GM12878 (cell line): ENCODE data around the gene SYNGAP1. TPM values are rescaled to one million over a fixed set of nuclear protein-coding genes. Genes with fewer than 3 reads are reported as not detected.
A peak's percentile ranks its signal among the peaks of the same experiment; 100 is the strongest.

ENCODE experiments used
- CEBPZ ChIP-seq: fragments of 150-350 bp; IDR thresholded peaks from 2 replicates; pipeline ENCODE4 v1.6.1; 2016; ENCODE audit warnings: low read depth, low read length
- CHD1 ChIP-seq: IDR thresholded peaks from 2 replicates; pipeline ENCODE4 v1.6.1; 2012; ENCODE audit warnings: low read depth, low read length, improper control_type of control experiment
- EED ChIP-seq: sonication (generic); IDR thresholded peaks from 2 replicates; pipeline ENCODE4 v1.6.1; 2016; ENCODE audit warnings: antibody characterized with exemption, low read depth
- FOXK2 ChIP-seq: fragments of 450-650 bp; IDR thresholded peaks from 2 replicates; pipeline ENCODE4 v1.6.1; 2017; ENCODE audit warnings: mild to moderate bottlenecking, moderate library complexity
- GABPA ChIP-seq: IDR thresholded peaks from 2 replicates; pipeline ENCODE4 v1.6.1; 2014; ENCODE audit warnings: antibody characterized with exemption, low read depth, mild to moderate bottlenecking, inconsistent platforms
- GATAD2B ChIP-seq: fragments of 450-650 bp; conservative IDR thresholded peaks from 2 replicates; pipeline ENCODE4 v1.6.1; 2017; ENCODE audit warnings: low read depth, mild to moderate bottlenecking, moderate library complexity
- HDAC2 ChIP-seq: fragments of 200-600 bp; sonication (generic); IDR thresholded peaks from 2 replicates; pipeline ENCODE4 v1.6.1; 2017
- HDAC6 ChIP-seq: fragments of 200-600 bp; sonication (generic); IDR thresholded peaks from one replicate; pipeline ENCODE4 v1.8.0; 2017; ENCODE audit warnings: antibody characterized with exemption; ENCODE audit not compliant: unreplicated experiment
- KDM1A ChIP-seq: fragments of 200-600 bp; sonication (generic); IDR thresholded peaks from 2 replicates; pipeline ENCODE4 v1.6.1; 2016; ENCODE audit warnings: borderline replicate concordance
- MTA2 ChIP-seq: fragments of 450-650 bp; IDR thresholded peaks from 2 replicates; pipeline ENCODE4 v1.6.1; 2016; ENCODE audit warnings: low read depth, mild to moderate bottlenecking, moderate library complexity
- MYB ChIP-seq: fragments of 150-350 bp; IDR thresholded peaks from 2 replicates; pipeline ENCODE4 v1.6.1; 2014; ENCODE audit warnings: mild to moderate bottlenecking, low read depth, low read length, borderline replicate concordance
- MYC ChIP-seq: IDR thresholded peaks from 2 replicates; pipeline ENCODE4 v1.6.1; 2011; ENCODE audit warnings: mild to moderate bottlenecking, low read length, moderate library complexity, inconsistent platforms; ENCODE audit not compliant: insufficient read depth, insufficient replicate concordance, insufficient read length, severe bottlenecking
- NR2F1 ChIP-seq: fragments of 450-650 bp; conservative IDR thresholded peaks from 2 replicates; pipeline ENCODE4 v1.6.1; 2017; ENCODE audit warnings: mild to moderate bottlenecking
- SIX5 ChIP-seq: IDR thresholded peaks from 2 replicates; pipeline ENCODE4 v1.6.1; 2011; ENCODE audit warnings: mild to moderate bottlenecking, low read depth, low read length, moderate library complexity; ENCODE audit not compliant: severe bottlenecking
- SMARCA5 ChIP-seq: fragments of 450-650 bp; IDR thresholded peaks from 2 replicates; pipeline ENCODE4 v1.6.1; 2017; ENCODE audit warnings: mild to moderate bottlenecking
- SUPT20H ChIP-seq: IDR thresholded peaks from 2 replicates; pipeline ENCODE4 v1.6.1; 2011; ENCODE audit warnings: low read depth, mild to moderate bottlenecking, low read length, moderate library complexity, borderline replicate concordance; ENCODE audit not compliant: control insufficient read depth
- SUZ12 ChIP-seq: fragments of 200-600 bp; sonication (generic); IDR thresholded peaks from one replicate; pipeline ENCODE4 v1.6.1; 2018; ENCODE audit warnings: antibody characterized with exemption, mild to moderate bottlenecking; ENCODE audit not compliant: unreplicated experiment
- TCF12 ChIP-seq: IDR thresholded peaks from 2 replicates; pipeline ENCODE4 v1.6.1; 2011; ENCODE audit warnings: low read depth, mild to moderate bottlenecking, low read length
- ZNF622 ChIP-seq: fragments of 450-650 bp; IDR thresholded peaks from 2 replicates; pipeline ENCODE4 v1.6.1; 2017; ENCODE audit warnings: mild to moderate bottlenecking, inconsistent platforms
- ZZZ3 ChIP-seq: IDR thresholded peaks from 2 replicates; pipeline ENCODE4 v1.6.1; 2011; ENCODE audit warnings: low read depth; ENCODE audit not compliant: control insufficient read depth, insufficient read length
- polyA plus RNA-seq, 11 experiments: library from polyadenylated mRNA; depleted of rRNA in 4 of 11; unstranded in 6 of 11; stranded (reverse) in 5 of 11; fragments of >200 nt; fragmentation: Nextera tagmentation in 4 of 11; fragmentation: Illumina TruSeq in 1 of 11; extraction: Ambion mirVana in 4 of 11; extraction: Trizol in 1 of 11; gene quantifications; 1 replicate in 1 of 11; 2 replicates in 10 of 11; pipeline versions ENCODE4 v1.2.1 to v1.2.3, GENCODE V29; 2011 to 2016; ENCODE audit warnings: inconsistent platforms in 2 of 11, missing spikeins in 2 of 11, low read depth in 1 of 11
- total RNA-seq, 4 experiments: library from RNA; depleted of rRNA in 3 of 4; stranded (reverse); fragments of >200 nt in 3 of 4; fragmentation: Illumina TruSeq in 1 of 4; extraction: Trizol in 1 of 4; gene quantifications; 2 replicates each; pipeline versions ENCODE4 v1.2.1 to v1.2.3, GENCODE V29; 2013 to 2021
- TF ChIP-seq, protein P1 (sequence below): IDR thresholded peaks from 2 replicates; pipeline ENCODE4 v1.6.1; 2011; ENCODE audit warnings: low read depth, mild to moderate bottlenecking, low read length, moderate library complexity, borderline replicate concordance; ENCODE audit errors: extremely low read depth
- TF ChIP-seq, protein P2 (sequence below): IDR thresholded peaks from 2 replicates; pipeline ENCODE4 v1.6.1; 2011; ENCODE audit warnings: mild to moderate bottlenecking, low read depth, low read length, moderate library complexity; ENCODE audit not compliant: insufficient replicate concordance
- TF ChIP-seq, protein P3 (sequence below): fragments of 450-650 bp; formaldehyde crosslinking; IDR thresholded peaks from 2 replicates; pipeline ENCODE4 v1.4.0; 2022; ENCODE audit warnings: mild to moderate bottlenecking, moderate library complexity

Gene SYNGAP1
- total and polyA plus RNA-seq, 10 of the 15 experiments (the other 5 are each of a cell fraction or from before 2014, with no cell fraction given) = 0.05 to 9.2 (median 1.2) TPM

GRCh38 chr6:33417903-33418689, 1.8 kb upstream of the SYNGAP1 start, which contains the start of gene CUTA (continued):
- no peak for TF ChIP-seq CEBPZ
- no peak for TF ChIP-seq CHD1
- TF ChIP-seq MYC = peak; percentile 13
- no peak; the same call in 1 of the 2 replicates for TF ChIP-seq SMARCA5
- peak; percentile 56 for TF ChIP-seq SIX5
- TF ChIP-seq NR2F1 = peak; percentile 6; the same call in 1 of the 2 replicates
- TF ChIP-seq MYB = no peak
- TF ChIP-seq HDAC6 = no peak
- no peak for TF ChIP-seq ZNF622
- 0 out of 2 replicates have a peak, but pooled peaks have one; percentile 29 for TF ChIP-seq HDAC2
- no peak for TF ChIP-seq EED
- TF ChIP-seq FOXK2 = peak; percentile 79
- TF ChIP-seq MTA2 = no peak; the same call in 1 of the 2 replicates
- no peak for TF ChIP-seq GABPA
- TF ChIP-seq KDM1A = no peak
- no peak for TF ChIP-seq SUZ12
- TF ChIP-seq GATAD2B = 0 out of 2 replicates have a peak, but pooled peaks have one; percentile 25
- TF ChIP-seq, protein P1, sequence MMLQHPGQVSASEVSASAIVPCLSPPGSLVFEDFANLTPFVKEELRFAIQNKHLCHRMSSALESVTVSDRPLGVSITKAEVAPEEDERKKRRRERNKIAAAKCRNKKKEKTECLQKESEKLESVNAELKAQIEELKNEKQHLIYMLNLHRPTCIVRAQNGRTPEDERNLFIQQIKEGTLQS = peak; percentile 98
- no peak for TF ChIP-seq SUPT20H
- TF ChIP-seq, protein P2, sequence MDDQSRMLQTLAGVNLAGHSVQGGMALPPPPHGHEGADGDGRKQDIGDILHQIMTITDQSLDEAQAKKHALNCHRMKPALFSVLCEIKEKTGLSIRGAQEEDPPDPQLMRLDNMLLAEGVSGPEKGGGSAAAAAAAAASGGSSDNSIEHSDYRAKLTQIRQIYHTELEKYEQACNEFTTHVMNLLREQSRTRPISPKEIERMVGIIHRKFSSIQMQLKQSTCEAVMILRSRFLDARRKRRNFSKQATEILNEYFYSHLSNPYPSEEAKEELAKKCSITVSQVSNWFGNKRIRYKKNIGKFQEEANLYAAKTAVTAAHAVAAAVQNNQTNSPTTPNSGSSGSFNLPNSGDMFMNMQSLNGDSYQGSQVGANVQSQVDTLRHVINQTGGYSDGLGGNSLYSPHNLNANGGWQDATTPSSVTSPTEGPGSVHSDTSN = peak; percentile 2
- TF ChIP-seq TCF12 = peak; percentile 36; the same call in 1 of the 2 replicates
- TF ChIP-seq, protein P3, sequence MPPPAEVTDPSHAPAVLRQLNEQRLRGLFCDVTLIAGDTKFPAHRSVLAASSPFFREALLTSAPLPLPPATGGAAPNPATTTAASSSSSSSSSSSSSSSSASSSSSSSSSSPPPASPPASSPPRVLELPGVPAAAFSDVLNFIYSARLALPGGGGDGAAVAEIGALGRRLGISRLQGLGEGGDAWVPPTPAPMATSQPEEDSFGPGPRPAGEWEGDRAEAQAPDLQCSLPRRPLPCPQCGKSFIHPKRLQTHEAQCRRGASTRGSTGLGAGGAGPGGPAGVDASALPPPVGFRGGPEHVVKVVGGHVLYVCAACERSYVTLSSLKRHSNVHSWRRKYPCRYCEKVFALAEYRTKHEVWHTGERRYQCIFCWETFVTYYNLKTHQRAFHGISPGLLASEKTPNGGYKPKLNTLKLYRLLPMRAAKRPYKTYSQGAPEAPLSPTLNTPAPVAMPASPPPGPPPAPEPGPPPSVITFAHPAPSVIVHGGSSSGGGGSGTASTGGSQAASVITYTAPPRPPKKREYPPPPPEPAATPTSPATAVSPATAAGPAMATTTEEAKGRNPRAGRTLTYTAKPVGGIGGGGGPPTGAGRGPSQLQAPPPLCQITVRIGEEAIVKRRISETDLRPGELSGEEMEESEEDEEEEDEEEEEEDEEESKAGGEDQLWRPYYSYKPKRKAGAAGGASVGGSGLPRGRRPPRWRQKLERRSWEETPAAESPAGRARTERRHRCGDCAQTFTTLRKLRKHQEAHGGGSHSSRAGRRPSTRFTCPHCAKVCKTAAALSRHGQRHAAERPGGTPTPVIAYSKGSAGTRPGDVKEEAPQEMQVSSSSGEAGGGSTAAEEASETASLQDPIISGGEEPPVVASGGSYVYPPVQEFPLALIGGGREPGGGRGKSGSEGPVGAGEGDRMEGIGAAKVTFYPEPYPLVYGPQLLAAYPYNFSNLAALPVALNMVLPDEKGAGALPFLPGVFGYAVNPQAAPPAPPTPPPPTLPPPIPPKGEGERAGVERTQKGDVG (CRISPR knock-in tag) = no peak
- no peak for TF ChIP-seq ZZZ3
